Activated T-cell treated with anti-CD3 and anti-CD28 coated beads for 48 hours (primary cell): ENCODE data around the gene RABGGTA.
"Not testable (repeated sequence)": the region's sequence is repeated elsewhere in the genome, so short reads cannot be mapped to it uniquely, and the experiment has no call there.

Experiments
- DNase-seq: peaks from one replicate; pipeline ENCODE4 v3.0.0-alpha.2; 2020; ENCODE audit warnings: low read depth

The RABGGTA gene

GRCh38 chr14:24260780-24261157 is 10.6 kb downstream of the RABGGTA start:
- no peak for DNase-seq

GRCh38 chr14:24260026-24260779 is 11.2 kb downstream of the RABGGTA start:
- no peak for DNase-seq

DNA sequence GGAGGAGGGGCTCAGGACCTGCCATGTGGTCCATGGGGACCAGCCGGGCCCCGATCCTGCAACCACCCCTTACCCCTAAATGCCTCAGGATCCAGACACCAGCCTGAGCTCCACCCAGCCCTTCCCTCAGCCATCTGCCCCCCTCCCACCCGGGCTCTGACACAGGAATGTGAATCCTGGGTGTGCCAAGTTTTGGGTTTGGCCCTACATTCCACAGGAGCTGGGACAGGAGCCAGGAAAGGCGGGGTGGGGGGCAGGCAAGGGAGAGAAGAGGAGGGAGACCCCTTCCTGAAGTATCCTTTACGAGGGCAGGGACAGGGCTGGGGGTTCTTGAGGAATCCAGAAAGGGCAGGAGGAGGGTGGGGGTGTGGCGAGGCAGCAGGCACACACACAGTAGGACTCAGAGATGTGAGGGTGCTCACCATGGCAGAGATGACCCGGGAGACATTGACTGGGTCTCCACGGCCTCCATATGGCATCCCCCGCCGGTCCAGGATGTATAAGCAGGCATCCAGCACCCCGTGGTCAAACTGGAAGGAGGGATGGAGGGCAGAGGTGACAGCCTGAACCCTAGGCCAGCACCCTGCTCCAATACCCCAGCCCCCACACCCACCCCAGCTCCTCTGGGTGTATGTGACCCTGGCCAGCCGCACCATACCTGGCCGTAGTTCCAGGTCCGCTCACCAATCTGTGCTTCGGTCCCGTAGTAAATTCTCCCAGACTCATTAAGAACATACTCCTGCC is 11.9 kb downstream of the RABGGTA start:
- no peak for DNase-seq

GRCh38 chr14:24258548-24259265 is 12.7 kb downstream of the RABGGTA start:
- no peak for DNase-seq

DNA sequence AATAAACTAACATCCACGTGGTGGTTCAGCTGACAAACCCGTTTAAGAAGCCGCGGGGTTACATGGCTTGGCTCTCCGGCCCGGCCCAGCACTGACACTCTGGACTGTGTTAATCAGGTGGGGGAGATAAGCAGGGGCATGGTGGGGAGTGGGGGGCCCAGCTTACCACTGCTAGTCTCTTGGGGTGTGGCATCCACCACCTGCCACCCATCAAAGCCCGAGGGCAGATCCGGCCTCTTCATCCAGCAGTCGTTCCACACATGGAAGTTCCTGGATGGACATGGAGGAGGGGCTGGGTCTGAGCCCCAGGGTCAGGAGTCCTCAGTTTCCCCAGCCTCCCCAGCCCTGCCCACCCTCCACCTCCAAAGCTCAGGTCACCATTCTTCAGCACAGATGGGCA is 13.3 kb downstream of the RABGGTA start:
- DNase-seq: no peak

- DNase-seq: no peak
These were observed 14.4 kb downstream of the RABGGTA start for GRCh38 chr14:24256960-24257359.

DNA sequence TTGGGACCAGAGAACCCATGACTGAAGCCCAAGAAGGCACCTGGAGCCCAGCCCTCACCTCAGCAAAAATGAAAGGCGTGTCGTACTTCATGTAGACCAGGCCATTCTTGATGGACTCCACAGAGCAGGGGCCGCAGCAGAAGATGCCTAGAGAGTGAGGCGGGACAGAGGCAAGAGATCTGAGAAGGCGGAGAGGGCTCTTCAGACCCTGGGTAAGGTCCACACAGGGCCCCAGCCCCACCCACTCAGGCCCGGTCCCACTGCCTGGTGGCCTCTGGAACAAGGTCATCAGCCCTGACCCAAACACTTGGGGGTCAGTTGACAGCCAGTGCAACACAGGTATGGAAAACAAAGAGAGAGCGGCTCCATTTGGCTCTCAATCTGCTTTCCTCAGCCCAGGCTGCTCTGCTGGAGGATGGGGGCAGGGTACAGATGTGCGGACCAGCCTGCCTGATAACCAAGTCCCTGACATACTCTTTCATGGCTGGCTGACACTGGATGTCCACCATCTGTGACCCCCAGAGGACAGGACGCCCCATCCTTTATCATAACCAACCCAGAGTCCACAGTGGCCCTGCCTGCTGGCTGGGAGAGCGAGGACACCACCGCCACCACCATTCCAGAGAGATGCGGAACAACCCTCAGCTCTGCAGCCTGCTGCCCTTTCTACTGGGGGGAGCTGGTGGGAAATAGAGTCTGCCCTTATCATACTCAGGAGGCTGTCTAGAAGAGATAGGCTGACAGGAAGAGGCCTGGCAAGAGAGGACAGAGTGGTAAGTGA is 15.3 kb downstream of the RABGGTA start:
- no peak for DNase-seq

- no peak for DNase-seq
These were observed 16.0 kb downstream of the RABGGTA start for GRCh38 chr14:24255438-24255837.

DNA sequence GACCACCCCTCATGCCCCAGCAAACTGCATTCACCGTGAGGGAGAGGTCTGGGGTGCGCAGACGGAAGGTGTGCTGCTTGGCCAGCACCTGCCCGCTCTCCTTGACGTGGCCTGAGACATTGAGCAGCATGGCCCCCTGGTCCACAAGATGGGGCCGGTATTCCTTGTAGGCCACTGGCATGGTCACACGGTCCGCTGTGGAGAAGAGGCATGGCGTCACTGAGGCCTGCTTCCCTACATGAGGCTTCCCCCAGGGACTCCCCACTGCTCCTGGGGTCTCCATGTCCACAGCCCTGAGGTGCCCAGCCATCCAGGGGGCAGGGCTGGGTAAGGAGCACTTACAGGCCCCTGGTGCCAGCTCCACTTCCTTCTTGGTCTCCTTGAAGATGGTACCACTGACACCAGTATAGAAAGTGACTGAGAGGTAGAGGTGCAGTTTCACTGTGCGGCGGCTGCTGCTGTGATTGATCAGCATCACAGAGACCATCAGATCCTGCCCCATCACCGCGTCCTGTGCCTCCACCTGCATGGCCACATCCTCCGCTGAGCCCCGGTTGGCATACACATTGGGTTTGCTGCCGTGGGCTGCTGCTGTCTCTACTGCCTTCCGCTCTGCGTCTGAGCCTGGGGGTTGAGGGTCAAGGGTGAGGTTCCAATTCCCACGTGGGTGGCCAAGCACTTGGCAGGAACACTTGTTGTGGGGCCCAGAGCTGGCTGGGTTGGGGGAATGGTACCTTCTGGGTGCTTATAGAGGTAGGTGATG is 16.6 kb downstream of the RABGGTA start:
- DNase-seq: no peak

DNA sequence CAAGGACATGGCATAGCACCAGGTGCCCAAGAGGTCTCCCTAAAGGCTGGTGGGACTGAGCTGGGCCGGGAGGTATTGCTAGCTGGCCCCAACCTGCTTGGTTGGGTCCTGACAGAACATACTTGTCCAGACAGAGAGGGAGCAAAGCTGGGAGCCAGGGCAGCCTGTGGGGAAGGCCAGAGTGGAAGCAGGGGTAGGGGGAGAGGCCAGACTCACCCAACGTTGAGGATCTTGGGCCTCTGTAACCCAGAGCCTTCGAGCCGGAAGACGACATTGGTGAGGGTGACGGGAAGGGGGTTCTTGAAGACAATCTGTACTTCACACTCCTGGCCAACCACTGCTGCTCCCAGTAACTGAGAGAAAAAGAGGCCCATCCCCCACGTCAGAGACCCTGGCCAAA is 17.5 kb downstream of the RABGGTA start:
- DNase-seq: no peak

DNA sequence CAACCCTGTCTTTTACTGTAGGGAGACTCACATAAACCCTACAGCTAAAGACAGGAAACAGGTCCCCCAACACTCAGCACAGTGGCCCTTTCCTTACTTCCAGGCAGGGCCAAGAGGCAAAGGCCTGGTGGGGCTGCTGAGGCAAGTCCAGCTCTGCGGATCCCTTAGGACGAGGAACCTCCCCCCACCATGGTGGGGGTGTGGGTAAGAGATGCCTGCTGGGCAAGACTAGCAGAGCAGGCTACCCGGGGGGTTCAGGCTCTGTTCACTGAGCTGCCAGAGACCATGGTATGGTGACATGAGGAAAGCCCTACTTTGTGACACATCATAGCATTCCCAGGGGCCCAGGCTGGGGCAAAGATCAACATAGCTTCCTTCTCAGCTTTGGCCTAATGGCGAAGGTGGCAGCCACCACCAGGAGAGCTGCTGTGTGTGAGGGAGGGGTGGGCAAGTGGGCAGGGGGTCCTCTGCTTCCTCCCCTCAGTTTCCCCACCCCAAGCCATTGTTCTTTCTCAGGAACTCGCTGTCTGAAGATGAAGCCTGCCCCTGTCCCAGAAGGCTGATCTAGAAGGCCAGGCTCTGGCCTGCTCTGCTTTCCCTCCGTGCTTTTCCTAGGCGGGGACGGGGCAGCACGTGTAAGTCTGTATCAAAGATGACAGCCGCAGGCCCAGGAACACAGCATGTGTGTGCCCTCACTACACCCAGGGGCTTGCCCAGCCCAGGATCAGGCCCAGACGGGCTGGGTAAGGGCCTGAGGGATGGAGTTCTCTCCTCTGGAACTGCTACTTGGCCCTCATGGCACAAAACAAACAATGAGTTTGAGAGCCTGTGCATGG is 18.9 kb downstream of the RABGGTA start:
- no peak for DNase-seq

- no peak for DNase-seq
These were observed 19.5 kb downstream of the RABGGTA start for GRCh38 chr14:24251880-24252288.

DNA sequence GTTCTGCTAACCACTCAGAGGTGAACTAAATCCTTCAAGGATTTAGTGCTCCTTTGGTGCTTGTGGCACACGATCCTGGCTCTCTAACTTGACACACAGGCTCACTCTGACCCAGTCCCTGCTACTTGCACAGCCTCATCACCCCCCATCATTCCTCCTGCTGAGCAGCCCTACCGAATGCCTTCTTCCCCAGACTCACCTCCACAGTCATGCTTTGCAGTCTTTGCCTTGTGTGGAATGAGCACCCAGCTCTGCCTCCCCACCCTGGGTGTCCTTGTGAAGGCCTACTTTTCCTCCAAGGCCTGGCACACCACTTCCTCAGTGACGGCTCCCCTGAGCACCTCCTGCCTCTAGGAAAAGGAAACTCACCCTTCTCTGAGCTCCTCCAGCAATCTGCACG is 21.0 kb downstream of the RABGGTA start:
- no peak for DNase-seq

GRCh38 chr14:24249230-24250021 is 22.0 kb downstream of the RABGGTA start:
- DNase-seq: no peak

- no peak for DNase-seq
These were observed 24.0 kb downstream of the RABGGTA start for GRCh38 chr14:24247422-24247821.

DNA sequence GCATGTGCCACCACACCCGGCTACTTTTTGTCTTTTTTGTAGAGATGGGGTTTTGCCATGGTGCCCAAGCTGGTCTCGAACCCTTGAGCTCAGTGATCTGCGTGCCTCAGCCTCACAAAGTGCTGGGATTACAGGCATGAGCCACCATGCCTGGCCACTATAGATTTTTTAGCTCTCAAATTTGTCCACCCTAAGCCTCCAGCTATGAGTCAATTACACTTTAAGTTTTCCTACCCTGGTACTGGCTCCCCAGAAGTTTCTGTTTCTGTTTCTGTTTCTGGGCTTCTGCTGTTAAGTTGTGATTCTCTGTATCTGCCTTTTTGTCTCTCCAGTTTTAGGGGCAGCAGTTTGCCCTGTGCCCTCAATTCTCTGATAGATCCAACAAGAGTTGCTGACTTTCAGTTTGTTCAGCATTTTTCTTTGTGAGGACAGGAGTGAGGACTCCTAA is 24.6 kb downstream of the RABGGTA start:
- no peak for DNase-seq

DNA sequence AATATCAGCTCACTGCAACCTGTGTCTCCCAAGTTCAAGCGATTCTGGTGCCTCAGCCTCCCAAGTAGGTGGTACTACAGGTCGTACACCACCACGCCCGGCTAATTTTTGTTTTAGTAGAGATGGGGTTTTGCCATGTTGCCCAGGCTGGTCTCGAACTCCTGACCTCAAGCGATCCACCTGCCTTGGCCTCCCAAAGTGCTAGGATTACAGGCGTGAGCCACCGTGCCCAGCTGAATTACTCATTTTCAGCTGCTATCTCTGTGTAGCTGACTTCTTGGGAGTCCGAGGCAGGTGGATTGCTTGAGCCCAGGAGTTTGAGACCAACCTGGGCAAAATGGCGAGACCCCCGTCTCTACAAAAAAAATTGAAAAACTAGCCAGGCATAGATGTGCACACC is 26.0 kb downstream of the RABGGTA start:
- not testable (repeated sequence) for DNase-seq

- no peak for DNase-seq
These were observed 28.0 kb downstream of the RABGGTA start for GRCh38 chr14:24243336-24243836.

GRCh38 chr14:24241829-24242443 is 29.5 kb downstream of the RABGGTA start:
- DNase-seq: peak; percentile 92
